Muscle layer of duodenum (tissue), 2 donors: ENCODE measurements around the gene RAB15.

Source experiments
- H3K27ac ChIP-seq: one replicate; pipeline ENCODE4 v1.7.0; 2013; ENCODE audit warnings: mild to moderate bottlenecking, low read length
- H3K27me3 ChIP-seq: one replicate; pipeline ENCODE4 v1.7.0; 2013; ENCODE audit warnings: low read depth, mild to moderate bottlenecking, control low read depth, low read length
- H3K36me3 ChIP-seq, 2 donors: one replicate each; pipeline ENCODE4 v1.7.0; 2013; ENCODE audit warnings: low read length in 2 of 2, control low read depth in 1 of 2, mild to moderate bottlenecking in 1 of 2; ENCODE audit not compliant: insufficient read depth in 2 of 2, control insufficient read depth in 1 of 2
- H3K4me1 ChIP-seq, 2 donors: one replicate each; pipeline ENCODE4 v1.7.0; 2013; ENCODE audit warnings: low read length in 2 of 2, mild to moderate bottlenecking in 2 of 2, control low read depth in 1 of 2, moderate library complexity in 1 of 2; ENCODE audit not compliant: insufficient read depth in 2 of 2, control insufficient read depth in 1 of 2
- H3K4me3 ChIP-seq, 2 donors: one replicate each; pipeline ENCODE4 v1.7.0; 2013; ENCODE audit warnings: low read length in 2 of 2, low read depth in 1 of 2, mild to moderate bottlenecking in 1 of 2
- H3K9me3 ChIP-seq, 2 donors: one replicate each; pipeline ENCODE4 v1.7.0; 2013; ENCODE audit warnings: low read length in 2 of 2, control low read depth in 1 of 2, mild to moderate bottlenecking in 1 of 2; ENCODE audit not compliant: control insufficient read depth in 1 of 2
- donor health status: healthy.

RAB15 gene

GRCh38 chr14:64968651-64969050 lies 3.5 kb downstream of the RAB15 start:
- Histone ChIP-seq H3K27me3 (no peaks in the 10 kb centered on the region), H3K36me3 (no peaks in the 10 kb centered on the region), H3K9me3 (no peaks in the 10 kb centered on the region), H3K4me1 (peaks cover 0 to 8% of the 10 kb centered on the region in 2 donors), H3K4me3 (no peak overlapping the region), H3K27ac (no peak overlapping the region)

GRCh38 chr14:64968167-64968566 lies 4.0 kb downstream of the RAB15 start:
- Histone ChIP-seq H3K9me3 (no peaks in the 10 kb centered on the region), H3K4me3 (no peak overlapping the region), H3K4me1 (peaks cover 0 to 8% of the 10 kb centered on the region in 2 donors), H3K27me3 (no peaks in the 10 kb centered on the region), H3K27ac (no peak overlapping the region), H3K36me3 (no peaks in the 10 kb centered on the region)

GRCh38 chr14:64966976-64967375 lies 5.2 kb downstream of the RAB15 start:
- H3K27me3 ChIP-seq = no peaks in the 10 kb centered on the region
- no peak overlapping the region for H3K27ac ChIP-seq
- no peaks in the 10 kb centered on the region for H3K36me3 ChIP-seq
- H3K9me3 ChIP-seq = no peaks in the 10 kb centered on the region
- H3K4me3 ChIP-seq = no peak overlapping the region
- H3K4me1 ChIP-seq = peaks cover 0 to 8% of the 10 kb centered on the region in 2 donors

GRCh38 chr14:64965356-64966000 lies 6.7 kb downstream of the RAB15 start:
- no peaks in the 10 kb centered on the region for H3K9me3 ChIP-seq
- no peak overlapping the region for H3K4me3 ChIP-seq
- no peaks in the 10 kb centered on the region for H3K36me3 ChIP-seq
- H3K27ac ChIP-seq = no peak overlapping the region
- H3K4me1 ChIP-seq = no peaks in the 10 kb centered on the region
- H3K27me3 ChIP-seq = no peaks in the 10 kb centered on the region

GRCh38 chr14:64963611-64964010 lies 8.5 kb downstream of the RAB15 start:
- Histone ChIP-seq H3K27me3 (no peaks in the 10 kb centered on the region), H3K27ac (no peak overlapping the region), H3K9me3 (no peaks in the 10 kb centered on the region), H3K36me3 (no peaks in the 10 kb centered on the region), H3K4me3 (no peak overlapping the region), H3K4me1 (no peaks in the 10 kb centered on the region)

GRCh38 chr14:64960762-64961276 lies 11.3 kb downstream of the RAB15 start:
- Histone ChIP-seq H3K4me1 (no peaks in the 10 kb centered on the region), H3K27me3 (no peaks in the 10 kb centered on the region), H3K9me3 (no peaks in the 10 kb centered on the region), H3K36me3 (no peaks in the 10 kb centered on the region), H3K27ac (no peak overlapping the region), H3K4me3 (no peak overlapping the region)

GRCh38 chr14:64958743-64959142 lies 13.4 kb downstream of the RAB15 start:
- H3K4me3 ChIP-seq = no peak overlapping the region
- H3K36me3 ChIP-seq = no peaks in the 10 kb centered on the region
- no peaks in the 10 kb centered on the region for H3K4me1 ChIP-seq
- H3K27ac ChIP-seq = no peak overlapping the region
- H3K9me3 ChIP-seq = no peaks in the 10 kb centered on the region
- H3K27me3 ChIP-seq = no peaks in the 10 kb centered on the region

- Histone ChIP-seq H3K27ac (no peak overlapping the region), H3K36me3 (no peaks in the 10 kb centered on the region), H3K4me3 (no peak overlapping the region), H3K9me3 (no peaks in the 10 kb centered on the region), H3K4me1 (no peaks in the 10 kb centered on the region), H3K27me3 (no peaks in the 10 kb centered on the region)
Observed at GRCh38 chr14:64958201-64958600, 13.9 kb downstream of the RAB15 start.

GRCh38 chr14:64956697-64957406 lies 15.3 kb downstream of the RAB15 start:
- Histone ChIP-seq H3K9me3 (no peaks in the 10 kb centered on the region), H3K27me3 (no peaks in the 10 kb centered on the region), H3K4me3 (no peak overlapping the region), H3K36me3 (no peaks in the 10 kb centered on the region), H3K27ac (no peak overlapping the region), H3K4me1 (no peaks in the 10 kb centered on the region)

- Histone ChIP-seq H3K4me1 (no peaks in the 10 kb centered on the region), H3K27me3 (no peaks in the 10 kb centered on the region), H3K36me3 (peaks cover 0 to 5% of the 10 kb centered on the region in 2 donors), H3K4me3 (no peak overlapping the region), H3K27ac (no peak overlapping the region), H3K9me3 (no peaks in the 10 kb centered on the region)
Observed at GRCh38 chr14:64955297-64955696, 16.8 kb downstream of the RAB15 start.

GRCh38 chr14:64954491-64955240 lies 17.5 kb downstream of the RAB15 start:
- Histone ChIP-seq H3K4me1 (no peaks in the 10 kb centered on the region), H3K4me3 (no peak overlapping the region), H3K9me3 (no peaks in the 10 kb centered on the region), H3K36me3 (peaks cover 0 to 6% of the 10 kb centered on the region in 2 donors), H3K27ac (no peak overlapping the region), H3K27me3 (no peaks in the 10 kb centered on the region)
